ENCODE data around the gene COL13A1. TPM values are rescaled to one million over a fixed set of nuclear protein-coding genes. Genes with fewer than 3 reads are reported as not detected.

COL13A1 gene
- total RNA-seq, 2 experiments from 2014 or later, result not detected

GRCh38 chr10:69888882-69889584 is 87.3 kb downstream of the COL13A1 start:
- no peaks in the 10 kb centered on the region for H3K9me3 Mint-ChIP-seq (ENCODE audit: insufficient read depth)

GRCh38 chr10:69890065-69890847 is 88.5 kb downstream of the COL13A1 start:
- Mint-ChIP-seq H3K4me1 (ENCODE audit: low read depth) (no peaks in the 10 kb centered on the region), H3K27ac (no peak overlapping the region), H3K4me3 (no peak overlapping the region), H3K27me3 (ENCODE audit: low read depth) (no peaks in the 10 kb centered on the region), H3K9me3 (ENCODE audit: insufficient read depth) (no peaks in the 10 kb centered on the region), H3K36me3 (ENCODE audit: low read depth) (no peaks in the 10 kb centered on the region)
- DNase-seq (no peak), ATAC-seq (no peak)
- CTCF ChIA-PET, result no interaction called here
- POLR2A ChIA-PET, result no interaction called here

More at GRCh38 chr10:69888882-69889584, 87.3 kb downstream of the COL13A1 start:
- DNase-seq, result no peak
- ATAC-seq, result no peak
- no peak overlapping the region for H3K4me3 Mint-ChIP-seq
- no peaks in the 10 kb centered on the region for H3K27me3 Mint-ChIP-seq (ENCODE audit: low read depth)
- CTCF ChIA-PET, result no interaction called here
- no peaks in the 10 kb centered on the region for H3K4me1 Mint-ChIP-seq (ENCODE audit: low read depth)
- H3K27ac Mint-ChIP-seq, result no peak overlapping the region
- POLR2A ChIA-PET, result interaction anchor here (0.8 kb wide), 1 partner anchor 23 kb away, joined by 3 read pairs; no protein-coding TSS in a partner anchor
- no peaks in the 10 kb centered on the region for H3K36me3 Mint-ChIP-seq (ENCODE audit: low read depth)

GRCh38 chr10:69891057-69891617 is 89.4 kb downstream of the COL13A1 start:
- H3K9me3 Mint-ChIP-seq (ENCODE audit: insufficient read depth), result no peaks in the 10 kb centered on the region
- ChIA-PET POLR2A (no interaction called here), CTCF (no interaction called here)
- DNase-seq (no peak), ATAC-seq (no peak)
- no peak overlapping the region for H3K27ac Mint-ChIP-seq
- no peaks in the 10 kb centered on the region for H3K27me3 Mint-ChIP-seq (ENCODE audit: low read depth)
- H3K4me1 Mint-ChIP-seq (ENCODE audit: low read depth), result no peaks in the 10 kb centered on the region
- H3K36me3 Mint-ChIP-seq (ENCODE audit: low read depth), result no peaks in the 10 kb centered on the region
- no peak overlapping the region for H3K4me3 Mint-ChIP-seq

- no peak overlapping the region for H3K27ac Mint-ChIP-seq
- H3K27me3 Mint-ChIP-seq (ENCODE audit: low read depth), result no peaks in the 10 kb centered on the region
- H3K9me3 Mint-ChIP-seq (ENCODE audit: insufficient read depth), result no peaks in the 10 kb centered on the region
- DNase-seq (no peak), ATAC-seq (no peak)
- ChIA-PET POLR2A (no interaction called here), CTCF (no interaction called here)
- H3K4me1 Mint-ChIP-seq (ENCODE audit: low read depth), result no peaks in the 10 kb centered on the region
- H3K36me3 Mint-ChIP-seq (ENCODE audit: low read depth), result no peaks in the 10 kb centered on the region
- H3K4me3 Mint-ChIP-seq, result no peak overlapping the region
Measured at GRCh38 chr10:69892406-69892805, 90.7 kb downstream of the COL13A1 start.

- Mint-ChIP-seq H3K27ac (no peak overlapping the region), H3K9me3 (ENCODE audit: insufficient read depth) (no peaks in the 10 kb centered on the region), H3K4me3 (no peak overlapping the region), H3K4me1 (ENCODE audit: low read depth) (no peaks in the 10 kb centered on the region), H3K36me3 (ENCODE audit: low read depth) (no peaks in the 10 kb centered on the region), H3K27me3 (ENCODE audit: low read depth) (no peaks in the 10 kb centered on the region)
- CTCF ChIA-PET, result no interaction called here
- ATAC-seq (no peak), DNase-seq (no peak)
- POLR2A ChIA-PET, result no interaction called here
Measured at GRCh38 chr10:69892816-69893215, 91.1 kb downstream of the COL13A1 start.

GRCh38 chr10:69893271-69893900 is 91.7 kb downstream of the COL13A1 start:
- Mint-ChIP-seq H3K27ac (no peak overlapping the region), H3K9me3 (ENCODE audit: insufficient read depth) (no peaks in the 10 kb centered on the region), H3K4me1 (ENCODE audit: low read depth) (no peaks in the 10 kb centered on the region), H3K36me3 (ENCODE audit: low read depth) (no peaks in the 10 kb centered on the region), H3K27me3 (ENCODE audit: low read depth) (no peaks in the 10 kb centered on the region), H3K4me3 (no peak overlapping the region)
- POLR2A ChIA-PET, result no interaction called here
- CTCF ChIA-PET, result no interaction called here
- DNase-seq (no peak), ATAC-seq (no peak)

- ATAC-seq, result no peak
- Mint-ChIP-seq H3K4me3 (no peak overlapping the region), H3K9me3 (ENCODE audit: insufficient read depth) (no peaks in the 10 kb centered on the region), H3K27ac (no peak overlapping the region), H3K36me3 (ENCODE audit: low read depth) (no peaks in the 10 kb centered on the region), H3K4me1 (ENCODE audit: low read depth) (no peaks in the 10 kb centered on the region), H3K27me3 (ENCODE audit: low read depth) (no peaks in the 10 kb centered on the region)
- no peak for DNase-seq
- CTCF ChIA-PET, result no interaction called here
- POLR2A ChIA-PET, result no interaction called here
Measured at GRCh38 chr10:69894156-69894555, 92.5 kb downstream of the COL13A1 start.

GRCh38 chr10:69895759-69896158 is 94.1 kb downstream of the COL13A1 start:
- Mint-ChIP-seq H3K4me3 (no peak overlapping the region), H3K9me3 (ENCODE audit: insufficient read depth) (no peaks in the 10 kb centered on the region), H3K27ac (no peak overlapping the region), H3K4me1 (ENCODE audit: low read depth) (no peaks in the 10 kb centered on the region), H3K36me3 (ENCODE audit: low read depth) (no peaks in the 10 kb centered on the region), H3K27me3 (ENCODE audit: low read depth) (no peaks in the 10 kb centered on the region)
- CTCF ChIA-PET, result interaction anchor here (1.3 kb wide), 1 partner anchor 19 kb away, joined by 3 read pairs; no protein-coding TSS in a partner anchor
- DNase-seq (no peak), ATAC-seq (no peak)
- POLR2A ChIA-PET, result no interaction called here

GRCh38 chr10:69896606-69897231 is 95.0 kb downstream of the COL13A1 start:
- Mint-ChIP-seq H3K27ac (no peak overlapping the region), H3K27me3 (ENCODE audit: low read depth) (no peaks in the 10 kb centered on the region), H3K4me1 (ENCODE audit: low read depth) (no peaks in the 10 kb centered on the region), H3K9me3 (ENCODE audit: insufficient read depth) (no peaks in the 10 kb centered on the region), H3K36me3 (ENCODE audit: low read depth) (no peaks in the 10 kb centered on the region), H3K4me3 (no peak overlapping the region)
- ATAC-seq (no peak), DNase-seq (no peak)
- CTCF ChIA-PET, result interaction anchor here (1.3 to 1.8 kb wide), 2 partner anchors 18 kb away, joined by 3 to 8 read pairs; no protein-coding TSS in a partner anchor
- POLR2A ChIA-PET, result no interaction called here

- ATAC-seq (no peak), DNase-seq (no peak)
- Mint-ChIP-seq H3K36me3 (ENCODE audit: low read depth) (no peaks in the 10 kb centered on the region), H3K27ac (no peak overlapping the region), H3K4me3 (no peak overlapping the region), H3K27me3 (ENCODE audit: low read depth) (no peaks in the 10 kb centered on the region), H3K9me3 (ENCODE audit: insufficient read depth) (no peaks in the 10 kb centered on the region), H3K4me1 (ENCODE audit: low read depth) (no peaks in the 10 kb centered on the region)
- ChIA-PET POLR2A (no interaction called here), CTCF (interaction anchor here (1.8 kb wide), 1 partner anchor 18 kb away, joined by 8 read pairs; no protein-coding TSS in a partner anchor)
Measured at GRCh38 chr10:69897432-69897831, 95.7 kb downstream of the COL13A1 start.

GRCh38 chr10:69897999-69898398 is 96.3 kb downstream of the COL13A1 start:
- CTCF ChIA-PET, result interaction anchor here (1.8 kb wide), 1 partner anchor 17 kb away, joined by 8 read pairs; no protein-coding TSS in a partner anchor
- Mint-ChIP-seq H3K27me3 (ENCODE audit: low read depth) (no peaks in the 10 kb centered on the region), H3K36me3 (ENCODE audit: low read depth) (no peaks in the 10 kb centered on the region)

More at GRCh38 chr10:69897999-69898398, 96.3 kb downstream of the COL13A1 start:
- Mint-ChIP-seq H3K27ac (no peak overlapping the region), H3K9me3 (ENCODE audit: insufficient read depth) (no peaks in the 10 kb centered on the region), H3K4me3 (no peak overlapping the region), H3K4me1 (ENCODE audit: low read depth) (no peaks in the 10 kb centered on the region)
- no peak for DNase-seq
- ATAC-seq, result no peak
- POLR2A ChIA-PET, result no interaction called here

Data from activated CD8-positive, alpha-beta T cell treated with anti-CD3 and anti-CD28 coated beads, Interleukin-2, amount 10 ng/mL, durations not matched to agents 7 days and 5 days (primary cell).